H1 (cell line): Measurements from ENCODE around the gene BRICD5. TPM values are rescaled to one million over a fixed set of nuclear protein-coding genes. Genes with fewer than 3 reads are reported as not detected.

ENCODE experiments used
- CTCF ChIA-PET: fragments of 300-600 bp; sonication (Branson Sonifier 250); formaldehyde crosslinking; loops from one replicate; lab custom pipeline; 2021; ENCODE audit not compliant: partially characterized antibody; lab: Charles Lee
- POLR2A ChIA-PET: fragments of 300-600 bp; sonication (Branson Sonifier 250); formaldehyde crosslinking; loops from one replicate; lab custom pipeline; 2021; ENCODE audit warnings: inconsistent platforms; ENCODE audit not compliant: partially characterized antibody; lab: Charles Lee
- DNase-seq, 2 experiments: peaks; one replicate each; pipeline versions ENCODE4 v3.0.0 to v3.0.0-alpha.2; 2010 to 2022; ENCODE audit warnings: low spot score in 2 of 2, low read depth in 1 of 2, mixed read lengths in 1 of 2
- FAIRE-seq: peaks from 2 replicates; lab custom pipeline; 2011; peaks lifted over from hg19 to GRCh38; lab: Jason Lieb, UNC
- H2AFZ ChIP-seq: 2 replicates; pipeline ENCODE4 v1.8.1; 2012; ENCODE audit warnings: low read length, inconsistent platforms
- H2AK5ac ChIP-seq: 2 replicates; pipeline ENCODE4 v1.6.1; 2013; ENCODE audit warnings: low read depth, low read length
- H2BK120ac ChIP-seq: replicated peaks from 2 replicates; pipeline ENCODE3; 2013; ENCODE audit warnings: low read depth, low read length, inconsistent platforms
- H2BK12ac ChIP-seq: 2 replicates; pipeline ENCODE4 v1.6.1; 2013; ENCODE audit warnings: low read depth, low read length
- H2BK15ac ChIP-seq: 2 replicates; pipeline ENCODE4 v1.6.1; 2013; ENCODE audit warnings: low read length
- H2BK20ac ChIP-seq: 2 replicates; pipeline ENCODE4 v1.6.1; 2013; ENCODE audit warnings: low read length
- H2BK5ac ChIP-seq: 2 replicates; pipeline ENCODE4 v1.6.1; 2013; ENCODE audit warnings: low read depth, low read length
- H3K14ac ChIP-seq: 2 replicates; pipeline ENCODE4 v1.6.1; 2013; ENCODE audit warnings: inconsistent platforms; ENCODE audit not compliant: insufficient read length
- H3K18ac ChIP-seq: 2 replicates; pipeline ENCODE4 v1.6.1; 2013; ENCODE audit warnings: low read length; ENCODE audit errors: extremely low read depth
- H3K23ac ChIP-seq: 2 replicates; pipeline ENCODE4 v1.6.1; 2013; ENCODE audit warnings: inconsistent platforms; ENCODE audit not compliant: insufficient read length
- H3K23me2 ChIP-seq: 2 replicates; pipeline ENCODE4 v1.6.1; 2013; ENCODE audit warnings: low read depth, low read length
- H3K27ac ChIP-seq: 2 replicates; pipeline ENCODE4 v1.6.1; 2011; ENCODE audit warnings: low read depth, low read length, inconsistent platforms
- H3K27me3 ChIP-seq, 4 experiments: replicated peaks in 1 of 4; 1 replicate in 1 of 4; 2 replicates in 3 of 4; pipeline versions ENCODE4 v1.6.1 to v1.8.1; 2011 to 2013; ENCODE audit warnings: low read length in 3 of 4, mild to moderate bottlenecking in 3 of 4, inconsistent platforms in 2 of 4, mixed read lengths in 2 of 4, moderate library complexity in 1 of 4; ENCODE audit not compliant: control insufficient read depth in 3 of 4, insufficient read depth in 3 of 4; ENCODE audit errors: extremely low read depth in 1 of 4
- H3K36me3 ChIP-seq, 4 experiments: 2 replicates each; pipeline versions ENCODE4 v1.6.1 to v1.8.1; 2011 to 2013; ENCODE audit warnings: mild to moderate bottlenecking in 4 of 4, low read length in 3 of 4, moderate library complexity in 2 of 4, control low read depth in 1 of 4, inconsistent platforms in 1 of 4; ENCODE audit not compliant: insufficient read depth in 4 of 4, control insufficient read depth in 2 of 4
- H3K4ac ChIP-seq: replicated peaks from 2 replicates; pipeline ENCODE3; 2013; ENCODE audit warnings: low read length, low read depth, mixed read lengths, inconsistent platforms; ENCODE audit not compliant: insufficient read length
- H3K4me1 ChIP-seq, 4 experiments: replicated peaks in 1 of 4; 1 replicate in 1 of 4; 2 replicates in 3 of 4; pipeline versions ENCODE4 v1.6.1 to v1.8.1; 2011 to 2013; ENCODE audit warnings: low read length in 3 of 4, inconsistent platforms in 2 of 4, mixed read lengths in 1 of 4; ENCODE audit not compliant: insufficient read depth in 4 of 4, control insufficient read depth in 3 of 4
- H3K4me2 ChIP-seq, 2 experiments: 2 replicates each; pipeline versions ENCODE4 v1.6.1 to v1.8.1; 2011 to 2013; ENCODE audit warnings: low read depth in 2 of 2, low read length in 2 of 2, control low read depth in 1 of 2, inconsistent platforms in 1 of 2, mild to moderate bottlenecking in 1 of 2; ENCODE audit not compliant: insufficient read depth in 1 of 2
- H3K4me3 ChIP-seq, 4 experiments: fragments of 200-600, 300-600 bp in 1 of 4; sonication (generic), shearing (Covaris generic), sonication (Bioruptor Twin) in 1 of 4; 2 replicates each; pipeline versions ENCODE4 v1.5.1 to v1.8.1; 2011 to 2016; ENCODE audit warnings: low read length in 4 of 4, low read depth in 3 of 4, control low read depth in 2 of 4, inconsistent platforms in 2 of 4, mild to moderate bottlenecking in 2 of 4, mixed read lengths in 1 of 4, moderate library complexity in 1 of 4; ENCODE audit not compliant: insufficient read depth in 2 of 4; ENCODE audit errors: extremely low read depth in 1 of 4
- H3K56ac ChIP-seq: replicated peaks from 2 replicates; pipeline ENCODE3; 2013; ENCODE audit warnings: low read depth, mild to moderate bottlenecking, mixed read lengths, low read length, inconsistent platforms; ENCODE audit not compliant: insufficient read length
- H3K79me1 ChIP-seq: 2 replicates; pipeline ENCODE4 v1.6.1; 2013; ENCODE audit warnings: low read depth, low read length, control low read depth
- H3K79me2 ChIP-seq, 2 experiments: 2 replicates each; pipeline versions ENCODE4 v1.6.1 to v1.8.1; 2012 to 2013; ENCODE audit warnings: low read length in 2 of 2, mild to moderate bottlenecking in 2 of 2, inconsistent platforms in 1 of 2; ENCODE audit not compliant: insufficient read depth in 2 of 2, control insufficient read depth in 1 of 2
- H3K9ac ChIP-seq, 4 experiments: replicated peaks in 1 of 4; 1 replicate in 1 of 4; 2 replicates in 3 of 4; pipeline versions ENCODE4 v1.6.1 to v1.8.1; 2011 to 2013; ENCODE audit warnings: low read depth in 3 of 4, low read length in 3 of 4, control low read depth in 2 of 4, mild to moderate bottlenecking in 2 of 4, moderate library complexity in 2 of 4, inconsistent platforms in 1 of 4; ENCODE audit errors: extremely low read depth in 1 of 4
- H3K9me3 ChIP-seq, 2 experiments: 2 replicates each; pipeline versions ENCODE4 v1.6.1 to v1.8.1; 2012 to 2013; ENCODE audit warnings: mild to moderate bottlenecking in 2 of 2, moderate library complexity in 2 of 2, control low read depth in 1 of 2, inconsistent platforms in 1 of 2, low read depth in 1 of 2, low read length in 1 of 2, mixed read lengths in 1 of 2; ENCODE audit not compliant: insufficient read depth in 2 of 2
- H4K20me1 ChIP-seq, 2 experiments: replicated peaks in 1 of 2; 2 replicates each; pipeline versions ENCODE3 to v1.8.1; 2011 to 2013; ENCODE audit warnings: inconsistent platforms in 2 of 2, low read length in 2 of 2, mild to moderate bottlenecking in 1 of 2; ENCODE audit not compliant: insufficient read depth in 2 of 2, control insufficient read depth in 1 of 2
- H4K5ac ChIP-seq: 2 replicates; pipeline ENCODE4 v1.6.1; 2013; ENCODE audit warnings: low read length, low read depth, mixed read lengths, inconsistent platforms; ENCODE audit not compliant: insufficient read length
- H4K8ac ChIP-seq: 2 replicates; pipeline ENCODE4 v1.8.0; 2013; ENCODE audit warnings: mild to moderate bottlenecking, moderate library complexity, low read length, inconsistent platforms; ENCODE audit not compliant: insufficient read depth; ENCODE audit errors: extremely low read depth
- H4K91ac ChIP-seq: replicated peaks from 2 replicates; pipeline ENCODE3; 2013; ENCODE audit warnings: low read length, mixed read lengths, inconsistent platforms; ENCODE audit not compliant: insufficient read length
- BCL11A ChIP-seq, 2 experiments: IDR thresholded peaks; one replicate each; pipeline ENCODE4 v1.6.1; 2011; ENCODE audit warnings: low read depth in 2 of 2, low read length in 2 of 2, mild to moderate bottlenecking in 2 of 2
- CTCF ChIP-seq, 3 experiments: IDR thresholded peaks; 1 replicate in 2 of 3; 2 replicates in 1 of 3; pipeline versions ENCODE4 v1.5.1 to v1.6.1; 2011; ENCODE audit warnings: low read length in 3 of 3, mild to moderate bottlenecking in 3 of 3, inconsistent platforms in 2 of 3, low read depth in 1 of 3, moderate library complexity in 1 of 3; ENCODE audit not compliant: insufficient read depth in 1 of 3; ENCODE audit errors: control extremely low read depth in 1 of 3
- GTF2F1 ChIP-seq: IDR thresholded peaks from 2 replicates; pipeline ENCODE4 v1.6.1; 2012; ENCODE audit warnings: low read depth, low read length, improper control_type of control experiment, borderline replicate concordance
- HDAC6 ChIP-seq: IDR thresholded peaks from one replicate; pipeline ENCODE4 v1.7.1; 2012; ENCODE audit warnings: low read depth, mild to moderate bottlenecking, inconsistent platforms, low read length, moderate library complexity
- KDM1A ChIP-seq: fragments of 200-600, 300-600 bp; sonication (generic); IDR thresholded peaks from 2 replicates; pipeline ENCODE4 v1.7.1; 2016; ENCODE audit warnings: mild to moderate bottlenecking, low read length, borderline replicate concordance
- KDM5A ChIP-seq: fragments of 200-600 bp; IDR thresholded peaks from 2 replicates; pipeline ENCODE4 v1.7.1; 2012; ENCODE audit warnings: mild to moderate bottlenecking, low read length, inconsistent platforms, mixed read lengths
- NANOG ChIP-seq: IDR thresholded peaks from 2 replicates; pipeline ENCODE4 v1.6.1; 2011; ENCODE audit warnings: low read length, low read depth, mild to moderate bottlenecking, inconsistent platforms; ENCODE audit not compliant: insufficient read depth, poor library complexity, severe bottlenecking
- PHF8 ChIP-seq: fragments of 200-600 bp; sonication (generic); conservative IDR thresholded peaks from 2 replicates; pipeline ENCODE4 v1.7.1; 2012; ENCODE audit warnings: low read depth, mild to moderate bottlenecking, inconsistent platforms, low read length, moderate library complexity
- POLR2AphosphoS5 ChIP-seq: IDR thresholded peaks from 2 replicates; pipeline ENCODE4 v1.6.1; 2011; ENCODE audit warnings: low read depth, low read length
- SIN3A ChIP-seq, 2 experiments: IDR thresholded peaks in 1 of 2; conservative IDR thresholded peaks in 1 of 2; 2 replicates each; pipeline ENCODE4 v1.6.1; 2011 to 2012; ENCODE audit warnings: low read length in 2 of 2, improper control_type of control experiment in 1 of 2, low read depth in 1 of 2, mild to moderate bottlenecking in 1 of 2
- SP4 ChIP-seq: IDR thresholded peaks from 2 replicates; pipeline ENCODE4 v1.6.1; 2012; ENCODE audit warnings: low read length, inconsistent platforms
- WGBS, 2 experiments: shearing (Covaris generic) in 1 of 2; methylation state at CpG; one replicate each; pipeline versions ENCODE4 v1.1.6 to v1.1.7; 2013 to 2015; ENCODE audit warnings: low lambda C conversion rate in 2 of 2, mixed read lengths in 2 of 2, inconsistent platforms in 1 of 2, low coverage in 1 of 2, missing lambda C conversion rate in 1 of 2; ENCODE audit not compliant: insufficient replicate concordance in 2 of 2, insufficient coverage in 1 of 2, insufficient read length in 1 of 2; ENCODE audit errors: extremely low coverage in 1 of 2, missing lambda C conversion rate in 1 of 2; 5-methylcytosine and 5-hydroxymethylcytosine counted together
- polyA plus RNA-seq, 7 experiments: library from polyadenylated mRNA; depleted of rRNA in 3 of 7; stranded (reverse) in 5 of 7; unstranded in 2 of 7; fragments of >200 nt in 5 of 7; fragments of 200-250 nt in 2 of 7; gene quantifications; 1 replicate in 5 of 7; 2 replicates in 1 of 7; 4 replicates in 1 of 7; pipeline versions ENCODE4 v1.2.1 to v1.2.3, GENCODE V29; 2011 to 2013; ENCODE audit warnings: missing spikeins in 2 of 7, mixed read lengths in 2 of 7
- total RNA-seq: library from RNA; stranded (reverse); fragmentation: NEBNext Ultra II Directional; extraction: Animal tissue kit (Norgen Biotek cat#: 25700); gene quantifications from 2 replicates; pipeline ENCODE4 v1.2.1, GENCODE V29; 2021

BRICD5 gene
- total and polyA plus RNA-seq, 2 of the 8 experiments (the other 6 are each of a cell fraction or from before 2014, with no cell fraction given): 8.5 to 14.2 TPM

DNA sequence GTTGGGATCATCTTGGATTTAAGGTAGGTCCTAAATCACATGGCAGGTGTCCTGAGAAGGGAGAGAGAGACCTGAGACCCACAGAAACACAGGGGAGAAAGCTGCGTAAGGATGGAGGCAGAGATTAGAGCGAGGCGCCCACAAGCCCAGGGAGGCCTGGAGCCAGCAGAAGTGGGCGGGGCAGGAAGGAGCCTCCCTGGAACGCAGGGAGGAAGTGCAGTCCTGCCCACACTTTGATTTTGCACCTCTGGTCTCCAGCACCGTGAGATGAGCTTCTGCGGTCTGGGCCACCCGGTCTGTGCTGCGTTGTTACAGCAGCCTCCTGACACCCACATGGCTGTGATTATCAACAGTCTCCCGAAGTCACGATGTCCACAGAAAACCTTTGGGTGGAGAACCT is 31.9 kb upstream of the BRICD5 start:
- Histone ChIP-seq H3K27me3 (peaks cover 0 to 7% (median 5%) of the 10 kb centered on the region in 4 experiments; a peak in 4 of 7 replicates), H4K8ac (no peak overlapping the region), H3K23ac (no peak overlapping the region), H4K5ac (no peak overlapping the region), H3K23me2 (peaks cover 4% of the 10 kb centered on the region; the same call in 1 of the 2 replicates), H3K36me3 (peaks cover 18 to 41% (median 32%) of the 10 kb centered on the region in 4 experiments), H3K14ac (no peak overlapping the region), H2BK12ac (no peak overlapping the region), H3K9me3 (no peaks in the 10 kb centered on the region), H3K56ac (no peak overlapping the region), H3K79me1 (no peaks in the 10 kb centered on the region; the same call in 1 of the 2 replicates), H4K91ac (no peak overlapping the region), H3K4me1 (peaks cover 0 to 9% (median 5%) of the 10 kb centered on the region in 4 experiments; a peak in 4 of 7 replicates), H3K79me2 (no peaks in the 10 kb centered on the region), H3K27ac (no peak overlapping the region), H4K20me1 (peaks cover 4 to 20% of the 10 kb centered on the region in 2 experiments), H2BK15ac (no peak overlapping the region), H3K4ac (no peak overlapping the region), H2BK5ac (no peak overlapping the region), H2BK120ac (no peak overlapping the region), H3K9ac (no peak overlapping the region), H3K18ac (no peak overlapping the region), H2BK20ac (no peak overlapping the region), H3K4me2 (no peak overlapping the region), H3K4me3 (no peak overlapping the region), H2AK5ac (no peak overlapping the region), H2AFZ (no peak overlapping the region)
- DNase-seq (no peak), FAIRE-seq (no peak)
- 94% methylated on average over 11 of the region's 11 CpGs; no CpG with 5 or more reads in 1 of the 2 experiments for WGBS, 2 experiments
- POLR2A ChIA-PET: interaction anchor here (0.6 to 8.6 kb wide), 7 partner anchors 11 to 161 kb away, joined by 3 to 181 read pairs (median 3); partner anchors contain the start of genes ECI1 and TRAF7
- CTCF ChIA-PET: interaction anchor here (0.5 to 1.8 kb wide), 3 partner anchors 10 to 198 kb away, joined by 3 to 10 read pairs (median 3); no protein-coding TSS in a partner anchor
- no peak for TF ChIP-seq CTCF (IDR thresholded peaks at IDR 0.05; ENCODE audit: control extremely low read depth in 1 of 3, insufficient read depth in 1 of 3, low read depth in 1 of 3, low read length in 3 of 3)
- no peak for TF ChIP-seq SIN3A (conservative IDR thresholded peaks at IDR 0.05 in 1 of 2, IDR thresholded peaks at IDR 0.05 in 1 of 2; ENCODE audit: low read depth in 1 of 2, low read length in 2 of 2)
- TF ChIP-seq NANOG: no peak
- TF ChIP-seq KDM5A: no peak
- TF ChIP-seq SP4: no peak
- no peak for TF ChIP-seq PHF8
- TF ChIP-seq KDM1A: no peak
- no peak for TF ChIP-seq HDAC6
- TF ChIP-seq GTF2F1: no peak
- TF ChIP-seq BCL11A (IDR thresholded peaks at IDR 0.05; ENCODE audit: low read depth in 2 of 2, low read length in 2 of 2): no peak
- TF ChIP-seq POLR2AphosphoS5: no peak
